VCaP (cell line): Measurements from ENCODE around the gene KRTAP6-2.

Source experiments
- H3K27ac ChIP-seq: fragments of 450-650 bp; 2 replicates; pipeline ENCODE4 v1.5.1; 2017
- CTCF ChIP-seq: fragments of 450-650 bp; conservative IDR thresholded peaks from 2 replicates; pipeline ENCODE4 v1.5.1; 2017; ENCODE audit warnings: mild to moderate bottlenecking, moderate library complexity

The KRTAP6-2 gene

DNA sequence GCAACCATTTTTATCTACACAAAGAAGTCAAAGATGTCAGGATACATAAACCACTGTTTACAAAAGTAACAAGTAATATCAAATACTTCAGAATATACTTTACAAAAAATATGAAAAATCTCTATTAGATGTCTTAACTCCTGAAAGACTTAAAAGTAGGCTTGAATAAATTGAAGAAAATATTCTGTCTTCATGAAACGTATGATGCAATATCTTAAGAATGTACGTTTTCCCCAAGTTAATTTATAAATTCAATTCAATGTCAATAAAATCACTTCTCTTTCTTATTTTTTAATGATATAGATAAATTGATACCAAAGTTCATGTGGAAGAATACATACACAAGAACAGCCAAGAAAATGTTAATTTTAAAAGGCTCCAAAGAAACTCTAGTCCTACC lies 43.6 kb downstream of the KRTAP6-2 start:
- no peak for TF ChIP-seq CTCF

DNA sequence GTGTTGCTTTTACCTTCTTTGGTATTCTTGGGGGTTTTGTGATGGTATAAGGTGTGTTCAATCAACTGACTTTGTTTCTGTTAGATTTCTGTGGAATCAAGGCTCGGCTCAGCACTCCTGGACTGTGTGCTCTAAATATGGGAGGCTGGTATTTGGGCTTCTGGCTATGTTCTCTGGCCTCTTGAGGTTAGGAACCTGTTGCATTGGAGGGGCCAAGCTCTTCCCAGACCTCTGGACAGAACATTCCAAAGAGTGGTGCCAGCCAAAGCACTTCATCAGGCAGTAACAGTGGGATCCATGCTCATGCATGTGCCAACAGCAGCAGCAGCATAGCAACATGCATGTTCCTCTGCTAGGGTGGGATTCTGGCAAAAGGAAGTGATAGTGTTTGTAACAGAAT lies 45.9 kb downstream of the KRTAP6-2 start:
- TF ChIP-seq CTCF, result no peak
- H3K27ac ChIP-seq, result no peak overlapping the region

More for the DNA sequence above, 43.6 kb downstream of the KRTAP6-2 start:
- no peak overlapping the region for H3K27ac ChIP-seq
